Measurements from ENCODE around the gene NET1. TPM values are rescaled to one million over a fixed set of nuclear protein-coding genes. Genes with fewer than 3 reads are reported as not detected.

NET1 gene
- total RNA-seq, 1 donor from 2014 or later, result 113 TPM

GRCh38 chr10:5507649-5508131 lies 95.3 kb downstream of the NET1 start:
- H3K27me3 ChIP-seq (ENCODE audit: control insufficient read depth, insufficient read depth, low read length), result peaks cover 5% of the 10 kb centered on the region
- H3K4me3 ChIP-seq (ENCODE audit: low read depth, low read length), result no peak overlapping the region
- TF ChIP-seq CTCF (IDR thresholded peaks at IDR 0.05; ENCODE audit: insufficient read depth, low read length, poor library complexity, severe bottlenecking), result no peak
- H3K36me3 ChIP-seq (ENCODE audit: control insufficient read depth, insufficient read depth, low read length), result no peaks in the 10 kb centered on the region
- DNase-seq (ENCODE audit: low read depth), result no peak

GRCh38 chr10:5508161-5508604 lies 95.8 kb downstream of the NET1 start:
- no peak for TF ChIP-seq CTCF (IDR thresholded peaks at IDR 0.05; ENCODE audit: insufficient read depth, low read length, poor library complexity, severe bottlenecking)
- Histone ChIP-seq H3K36me3 (ENCODE audit: control insufficient read depth, insufficient read depth, low read length) (no peaks in the 10 kb centered on the region), H3K4me3 (ENCODE audit: low read depth, low read length) (no peak overlapping the region), H3K27me3 (ENCODE audit: control insufficient read depth, insufficient read depth, low read length) (peaks cover 3% of the 10 kb centered on the region)
- DNase-seq (ENCODE audit: low read depth), result no peak

Other genes starting within 250 kb of the NET1 start
- gene AKR1C8, start 227.4 kb upstream of the NET1 start, total RNA-seq, result 0.21 TPM in 1 of 2 replicates, not detected in the other
- not detected in 2 replicates for gene AKR1C4, start 215.7 kb upstream of the NET1 start, total RNA-seq
- not detected in 2 replicates for gene UCN3, start 47.6 kb upstream of the NET1 start, total RNA-seq
- gene TUBAL3, start 7.7 kb upstream of the NET1 start, total RNA-seq, result 0.34 and 0.46 TPM in 2 replicates
- gene CALML5, start 87.0 kb downstream of the NET1 start, total RNA-seq, result 0.34 TPM in 1 of 2 replicates, not detected in the other
- gene CALML3, start 112.4 kb downstream of the NET1 start, total RNA-seq, result not detected in 2 replicates

All from kidney epithelial cell (primary cell).